ENCODE data around the gene C20orf141.
"Not testable (repeated sequence)": the region's sequence is repeated elsewhere in the genome, so short reads cannot be mapped to it uniquely, and the experiment has no call there.

The C20orf141 gene

DNA sequence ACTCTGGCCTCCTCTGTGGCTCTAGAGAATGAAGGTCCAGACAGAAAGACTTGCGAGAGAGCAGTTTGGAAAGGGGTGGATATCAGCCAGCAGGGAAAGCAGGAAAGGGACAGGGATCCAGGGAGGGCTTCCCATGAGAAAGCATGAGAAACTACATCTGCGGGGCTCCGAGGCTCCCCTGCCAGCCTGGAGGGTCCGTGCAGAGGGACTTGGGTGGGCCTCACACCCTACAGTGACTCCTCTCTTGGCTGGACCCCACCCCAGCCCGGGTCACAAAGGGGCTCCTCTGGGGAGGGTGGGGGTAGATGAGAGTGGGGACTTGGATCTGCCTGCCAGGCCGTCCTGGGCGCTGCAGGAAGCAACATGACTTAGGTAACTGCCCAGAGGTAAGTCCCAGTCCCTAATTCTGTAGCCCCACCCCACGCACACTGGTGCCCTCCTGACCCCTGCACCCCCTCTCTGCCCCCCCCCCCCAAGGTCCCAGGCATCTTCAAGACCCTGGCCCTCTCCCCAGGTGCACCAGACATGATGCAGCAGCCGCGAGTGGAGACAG lies 1.3 kb downstream of the C20orf141 start, which contains the start of gene TMEM239:
Gene TMEM239, plus strand, starts transcription at position 335 of the 553 bp plus-strand sequence. Its CDS starts 191 bp downstream, at position 526.
- DNase-seq = no peak
- in situ Hi-C loops (cut with HindIII; ENCODE audit: low pct_ligation_motif_present, low pct_unique_long_range_greater_than_20kb, low sequenced_read_pairs) = no loop called here

DNA sequence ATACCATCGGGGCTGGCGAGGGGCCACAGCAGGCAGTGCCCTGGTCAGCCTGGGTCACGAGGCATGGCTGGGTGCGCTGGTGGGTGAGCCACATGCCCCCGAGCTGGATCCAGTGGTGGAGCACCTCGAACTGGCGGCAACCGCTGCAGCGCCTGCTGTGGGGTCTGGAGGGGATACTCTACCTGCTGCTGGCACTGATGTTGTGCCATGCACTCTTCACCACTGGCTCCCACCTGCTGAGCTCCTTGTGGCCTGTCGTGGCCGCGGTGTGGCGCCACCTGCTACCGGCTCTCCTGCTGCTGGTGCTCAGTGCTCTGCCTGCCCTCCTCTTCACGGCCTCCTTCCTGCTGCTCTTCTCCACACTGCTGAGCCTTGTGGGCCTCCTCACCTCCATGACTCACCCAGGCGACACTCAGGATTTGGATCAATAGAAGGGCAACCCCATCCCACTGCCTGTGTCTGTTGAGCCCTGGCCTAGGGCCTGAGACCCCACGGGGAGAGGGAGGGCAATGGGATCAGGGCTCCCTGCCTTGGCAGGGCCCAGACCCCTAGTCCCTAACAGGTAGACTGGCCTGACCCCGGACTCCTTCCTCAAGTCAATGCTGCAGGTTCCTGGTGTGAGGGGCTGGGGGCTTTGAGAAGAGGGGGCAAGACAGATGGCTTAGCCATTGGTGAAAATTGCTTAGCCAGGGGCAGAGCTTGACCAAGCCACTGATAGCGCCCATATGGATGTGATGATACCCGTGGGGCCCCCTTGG lies 2.0 kb downstream of the C20orf141 start:
- no peak for DNase-seq
- in situ Hi-C loops (cut with HindIII; ENCODE audit: low pct_ligation_motif_present, low pct_unique_long_range_greater_than_20kb, low sequenced_read_pairs) = no loop called here

DNA sequence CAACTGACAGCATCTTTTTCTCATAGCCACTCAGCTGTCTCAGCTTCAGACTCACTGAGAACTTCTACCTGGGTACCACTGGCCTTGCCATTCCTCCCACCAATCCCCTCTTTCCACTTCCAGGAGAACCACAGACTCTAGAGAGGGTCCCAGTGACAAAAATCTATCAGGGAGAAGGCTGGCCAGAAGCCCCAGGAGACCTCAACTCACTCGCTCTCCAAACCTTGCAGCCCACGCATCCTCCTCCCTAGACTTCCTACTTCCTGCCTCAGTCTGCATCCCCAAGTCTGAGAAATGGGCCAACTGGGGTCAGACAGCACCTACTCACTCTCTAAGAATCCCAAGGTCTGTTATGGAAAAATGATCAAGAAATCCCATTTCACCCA lies 2.5 kb downstream of the C20orf141 start:
- in situ Hi-C loops (cut with HindIII; ENCODE audit: low pct_ligation_motif_present, low pct_unique_long_range_greater_than_20kb, low sequenced_read_pairs) = no loop called here
- DNase-seq = no peak

DNA sequence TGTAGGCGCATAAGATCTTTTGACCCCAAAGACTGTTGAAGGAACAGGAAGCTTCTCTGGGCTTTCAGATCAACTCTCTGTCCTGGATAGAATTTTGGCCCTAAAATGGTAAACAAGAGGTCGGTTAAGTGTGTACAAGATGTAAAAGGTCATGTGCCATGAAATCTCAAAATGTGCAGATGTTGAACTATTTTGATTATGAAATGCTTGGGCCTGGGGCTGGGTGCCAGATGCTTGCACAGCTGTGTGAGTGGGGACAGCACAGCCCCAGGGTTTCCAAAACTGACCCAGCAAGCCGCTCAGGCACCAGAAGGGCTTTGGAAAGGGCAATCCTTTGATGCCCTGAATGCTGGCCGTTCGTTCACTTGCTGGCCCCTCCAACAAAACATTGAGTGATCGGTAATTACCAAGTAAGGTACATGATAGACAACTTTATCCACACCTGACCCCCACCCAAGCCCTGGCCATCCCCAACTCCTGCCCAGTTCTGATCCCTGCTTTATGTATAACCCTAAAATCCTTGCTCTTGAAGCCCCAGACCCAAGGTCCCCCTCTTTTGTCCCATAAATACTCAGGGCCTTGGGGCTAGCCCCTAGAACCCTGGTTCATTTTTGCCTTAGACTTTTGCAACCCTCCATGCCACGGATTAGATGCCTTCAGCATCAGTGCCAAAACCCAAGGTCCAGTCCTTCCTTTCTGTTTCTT lies 3.3 kb downstream of the C20orf141 start:
- in situ Hi-C loops (cut with HindIII; ENCODE audit: low pct_ligation_motif_present, low pct_unique_long_range_greater_than_20kb, low sequenced_read_pairs) = no loop called here
- DNase-seq = no peak

DNA sequence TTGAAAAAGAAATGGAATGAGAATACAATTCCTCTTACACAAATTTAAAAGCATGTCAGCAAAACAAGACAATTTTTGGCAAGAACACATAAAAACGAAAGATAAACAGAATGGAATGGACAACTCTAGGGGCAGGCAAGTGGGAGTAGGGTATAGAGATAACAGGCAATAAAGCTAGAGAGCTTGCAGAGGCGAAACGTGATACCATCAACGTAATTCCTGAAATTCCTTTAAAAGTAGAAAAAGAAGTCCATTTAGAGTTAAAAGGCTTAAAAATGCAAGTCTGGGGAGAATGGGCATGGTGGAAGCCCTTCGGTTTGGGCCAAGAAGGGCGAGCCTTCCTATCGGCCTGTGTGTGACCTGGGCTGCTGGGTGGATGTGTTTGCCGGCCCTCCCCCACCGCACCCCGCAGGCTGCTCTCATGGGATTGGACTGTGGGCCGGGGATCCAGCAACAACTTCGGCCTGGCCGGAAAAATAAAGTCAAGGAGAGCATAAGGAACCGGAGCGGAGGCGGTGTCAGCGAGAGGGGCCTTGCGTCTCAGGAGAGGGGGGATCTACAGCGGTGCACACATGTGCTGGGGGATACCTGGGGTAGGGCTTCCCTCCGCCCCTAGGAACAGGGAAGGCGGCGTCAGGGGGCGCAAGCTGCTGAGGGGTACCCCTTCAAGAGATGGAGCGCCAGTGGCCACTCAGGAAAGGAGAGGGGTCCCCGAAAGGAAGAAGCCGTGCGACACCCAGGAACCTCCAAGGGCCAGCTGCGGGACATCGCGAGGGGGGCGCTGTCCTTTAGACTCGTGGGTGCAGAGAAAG lies 5.5 kb downstream of the C20orf141 start:
- in situ Hi-C loops (cut with HindIII; ENCODE audit: low pct_ligation_motif_present, low pct_unique_long_range_greater_than_20kb, low sequenced_read_pairs) = no loop called here
- no peak for DNase-seq

DNA sequence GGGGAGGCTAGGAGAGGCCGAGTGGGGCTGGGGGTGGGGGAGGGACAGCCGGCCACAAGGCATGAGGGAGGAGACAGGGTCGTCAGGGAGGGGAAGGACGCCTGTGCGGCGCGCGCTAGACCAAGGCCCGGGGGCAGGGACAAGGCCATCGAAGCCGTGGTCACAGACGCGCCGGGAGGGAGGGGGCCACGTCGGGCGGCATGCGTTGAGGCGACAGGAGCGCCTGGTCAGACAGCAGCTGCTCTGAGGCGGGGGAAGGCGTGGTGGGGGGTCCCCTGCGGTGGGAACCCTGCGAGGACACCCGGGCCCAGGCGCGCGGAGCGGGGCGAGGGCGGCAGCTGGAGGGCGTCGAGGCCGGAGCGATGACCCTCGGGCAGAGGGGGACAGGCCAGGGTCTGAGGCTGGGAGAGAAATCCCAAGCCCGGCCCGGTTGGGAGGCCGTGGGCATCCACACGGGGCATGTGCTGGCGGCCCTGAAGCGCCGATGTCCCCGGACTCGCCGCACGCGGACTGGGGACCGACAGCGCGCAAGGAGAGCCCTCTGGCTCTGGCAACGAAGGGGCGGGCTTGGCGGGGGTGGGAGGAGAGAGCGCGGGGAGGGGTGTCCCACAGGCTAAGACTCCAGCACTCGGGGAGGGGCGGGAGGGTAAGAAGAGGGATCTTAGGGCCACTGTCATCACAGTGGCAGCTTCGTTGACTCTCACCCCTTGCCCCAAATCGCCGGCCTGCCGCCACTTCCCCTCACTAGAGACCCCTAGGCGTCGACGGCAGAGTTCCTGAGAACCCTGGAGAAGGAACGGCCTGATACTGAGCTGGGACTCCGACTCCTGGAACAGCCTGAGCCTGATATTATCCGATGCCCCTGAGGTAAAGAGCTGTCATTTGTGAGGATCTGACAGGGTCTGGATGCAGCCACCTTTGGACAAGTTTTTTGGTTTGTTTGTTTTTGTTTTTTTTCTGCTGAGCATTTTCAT lies 6.4 kb downstream of the C20orf141 start:
- no peak for DNase-seq
- in situ Hi-C loops (cut with HindIII; ENCODE audit: low pct_ligation_motif_present, low pct_unique_long_range_greater_than_20kb, low sequenced_read_pairs) = no loop called here

DNA sequence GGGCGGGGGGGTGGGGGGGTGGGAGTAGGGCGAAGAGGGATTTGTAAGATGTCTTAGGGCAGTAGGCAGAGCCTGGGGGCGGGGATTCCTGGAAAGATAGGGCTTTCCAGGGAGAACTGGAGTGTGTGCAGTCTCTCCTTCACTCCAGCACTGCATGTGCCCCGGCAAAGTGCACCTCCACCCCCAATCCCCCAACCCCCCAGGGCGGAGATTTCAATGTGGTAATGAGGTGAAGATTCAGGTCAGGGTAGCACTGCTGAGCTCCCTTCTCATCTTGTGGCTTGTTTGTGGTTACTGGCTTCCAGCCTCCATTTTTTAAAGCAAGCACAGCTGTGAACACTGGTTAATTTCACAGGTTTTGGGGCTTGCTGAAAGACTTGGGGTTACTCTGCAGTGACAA lies 7.3 kb downstream of the C20orf141 start:
- in situ Hi-C loops (cut with HindIII; ENCODE audit: low pct_ligation_motif_present, low pct_unique_long_range_greater_than_20kb, low sequenced_read_pairs) = no loop called here
- DNase-seq = no peak

DNA sequence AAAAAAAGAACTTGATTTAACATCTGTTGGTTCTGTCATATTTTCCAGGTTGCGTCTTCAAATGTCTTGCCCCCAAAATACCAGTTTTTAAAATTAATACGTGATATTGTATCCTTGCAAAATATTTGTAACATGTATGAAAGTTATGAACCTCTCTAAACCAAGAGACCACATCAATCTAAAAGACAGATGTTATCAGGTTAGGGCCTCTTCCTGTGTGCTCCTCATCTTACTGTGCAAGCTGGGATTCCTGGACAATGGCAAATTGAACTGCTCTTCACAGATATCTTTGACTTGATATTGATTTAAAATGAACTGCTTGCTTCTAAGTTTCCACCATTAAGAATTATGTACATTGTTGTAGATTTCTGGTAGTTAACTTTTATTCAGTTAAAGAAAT lies 11.0 kb downstream of the C20orf141 start:
- in situ Hi-C loops (cut with HindIII; ENCODE audit: low pct_ligation_motif_present, low pct_unique_long_range_greater_than_20kb, low sequenced_read_pairs) = no loop called here
- no peak for DNase-seq

DNA sequence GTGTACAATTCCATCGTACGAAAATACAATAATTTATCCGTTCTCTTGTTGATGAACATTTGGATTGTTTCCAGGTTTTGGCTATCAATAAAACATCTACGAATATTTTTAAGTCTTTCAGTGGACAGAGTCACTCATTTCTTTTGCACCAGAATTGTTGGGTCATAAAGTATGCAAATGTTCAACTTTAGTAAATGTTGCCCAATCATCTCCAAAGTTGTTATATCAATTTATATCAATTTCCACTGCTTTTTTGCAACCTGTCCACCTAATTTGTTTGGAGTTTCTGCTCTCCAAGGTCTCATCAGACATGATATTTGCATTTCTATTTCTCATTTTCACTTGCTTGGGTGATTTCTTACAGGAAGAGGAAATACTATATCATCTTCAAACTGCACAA lies 11.9 kb downstream of the C20orf141 start:
- in situ Hi-C loops (cut with HindIII; ENCODE audit: low pct_ligation_motif_present, low pct_unique_long_range_greater_than_20kb, low sequenced_read_pairs) = no loop called here
- no peak for DNase-seq

DNA sequence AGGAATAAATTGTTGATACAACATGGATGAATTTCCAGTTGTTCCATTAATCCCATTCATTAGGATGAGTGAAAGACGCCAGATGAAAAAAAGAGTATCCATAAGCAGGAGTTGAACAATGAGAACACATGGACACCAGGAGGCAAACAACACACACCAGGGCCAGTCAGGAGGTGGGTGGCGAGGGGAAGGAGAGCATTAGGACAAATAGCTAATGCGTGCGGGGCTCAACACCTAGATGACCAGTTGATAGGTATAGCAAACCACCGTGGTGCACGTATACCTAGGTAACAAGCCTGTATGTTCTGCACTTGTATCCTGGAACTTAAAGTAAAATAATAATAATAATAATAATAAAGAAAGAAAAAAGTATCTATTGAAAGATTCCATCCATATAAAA lies 14.6 kb downstream of the C20orf141 start:
- in situ Hi-C loops (cut with HindIII; ENCODE audit: low pct_ligation_motif_present, low pct_unique_long_range_greater_than_20kb, low sequenced_read_pairs) = no loop called here
- DNase-seq = no peak

DNA sequence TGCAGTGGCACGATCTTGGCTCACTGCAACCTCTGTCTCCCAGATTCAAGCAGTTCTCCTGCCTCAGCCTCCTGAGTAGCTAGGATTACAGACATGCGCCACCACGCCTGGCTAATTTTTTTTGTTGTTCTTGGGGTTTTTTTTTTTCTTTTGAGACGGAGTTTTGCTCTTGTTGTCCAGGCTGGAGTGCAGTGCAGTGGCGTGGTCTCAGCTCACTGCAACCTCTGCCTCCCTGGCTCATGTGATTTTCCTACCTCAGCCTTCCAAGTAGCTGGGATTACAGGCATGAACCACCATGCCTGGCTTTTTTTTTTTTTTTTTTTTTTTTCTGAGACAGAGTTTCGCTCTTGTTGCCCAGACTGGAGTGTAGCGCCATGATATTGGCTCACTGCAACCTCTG lies 16.4 kb downstream of the C20orf141 start:
- in situ Hi-C loops (cut with HindIII; ENCODE audit: low pct_ligation_motif_present, low pct_unique_long_range_greater_than_20kb, low sequenced_read_pairs); DNase-seq: not testable (repeated sequence)

DNA sequence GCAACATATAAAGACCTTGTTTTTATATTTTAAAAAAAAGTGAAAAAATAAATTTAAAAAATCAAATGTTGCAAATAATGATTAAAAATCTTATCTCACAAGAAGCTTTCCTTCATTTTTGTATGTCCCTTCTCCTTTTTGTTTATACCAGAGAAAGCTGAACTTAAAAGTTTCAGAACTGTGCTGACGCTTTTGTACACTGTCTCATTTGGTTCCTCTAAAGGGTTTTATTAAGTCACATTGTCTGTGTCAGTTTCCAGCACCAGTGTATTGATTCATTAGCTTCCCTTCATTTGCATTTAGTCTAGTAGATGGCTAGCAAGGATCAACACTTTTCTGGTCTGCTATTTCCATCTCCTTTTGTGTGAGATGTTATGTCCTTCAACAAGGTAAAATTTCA lies 19.0 kb downstream of the C20orf141 start:
- in situ Hi-C loops (cut with HindIII; ENCODE audit: low pct_ligation_motif_present, low pct_unique_long_range_greater_than_20kb, low sequenced_read_pairs) = no loop called here
- no peak for DNase-seq

DNA sequence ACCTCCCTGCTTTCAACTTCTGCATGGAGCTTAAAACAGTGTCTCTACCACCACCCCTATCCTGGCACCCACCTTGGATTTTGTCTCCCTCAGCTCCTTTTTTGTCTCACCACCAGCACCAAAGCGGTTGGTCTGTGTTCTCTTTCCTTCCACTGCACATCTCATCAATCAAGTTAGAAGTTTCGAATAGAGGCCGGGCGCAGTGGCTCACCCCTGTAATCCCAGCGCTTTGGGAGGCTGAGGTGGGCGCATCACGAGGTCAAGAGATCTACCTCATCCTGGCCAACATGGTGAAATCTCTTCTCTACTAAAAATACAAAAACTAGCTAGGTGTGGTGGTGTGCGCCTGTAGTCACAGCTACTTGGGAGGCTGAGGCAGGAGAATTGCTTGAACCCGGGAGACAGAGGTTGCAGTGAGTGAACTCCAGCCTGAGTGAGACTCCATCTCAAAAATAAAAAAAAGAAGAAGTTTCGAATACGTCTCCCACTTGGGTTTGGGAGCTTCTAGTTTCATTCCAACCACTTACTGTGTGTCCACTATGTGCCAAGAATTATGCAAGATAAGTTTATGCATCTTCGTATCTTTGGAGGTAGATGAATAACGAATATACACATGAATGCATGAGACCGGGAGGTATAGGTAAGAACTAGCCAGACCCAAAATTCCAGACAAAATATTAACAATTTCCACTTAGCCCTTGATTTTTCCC lies 19.8 kb downstream of the C20orf141 start:
- in situ Hi-C loops (cut with HindIII; ENCODE audit: low pct_ligation_motif_present, low pct_unique_long_range_greater_than_20kb, low sequenced_read_pairs) = no loop called here

DNA sequence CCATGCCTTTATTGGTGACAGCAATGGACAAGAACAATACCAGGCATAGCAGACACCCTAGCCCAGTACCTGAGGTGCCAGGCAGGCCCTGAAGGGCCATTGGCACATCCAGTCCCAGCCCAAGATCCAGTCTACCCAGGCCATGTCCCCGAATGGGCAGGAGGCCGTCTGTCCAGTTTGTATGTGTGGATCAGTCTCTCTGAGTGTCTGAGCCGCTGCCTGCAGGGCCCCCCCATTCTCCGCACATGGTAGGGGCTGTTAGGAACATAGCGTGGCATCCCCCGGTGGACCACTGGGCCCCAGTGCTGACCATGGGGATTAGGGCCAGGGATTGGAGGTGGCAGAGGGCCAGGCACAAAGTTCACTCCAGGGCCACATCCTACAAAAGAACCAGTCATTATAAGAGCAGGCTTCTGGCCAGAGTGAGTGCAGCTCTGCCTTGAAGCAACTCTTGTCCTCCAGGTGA lies 20.6 kb downstream of the C20orf141 start:
- no peak for DNase-seq
- in situ Hi-C loops (cut with HindIII; ENCODE audit: low pct_ligation_motif_present, low pct_unique_long_range_greater_than_20kb, low sequenced_read_pairs) = no loop called here

More for the DNA sequence above, 19.8 kb downstream of the C20orf141 start:
- DNase-seq = no peak

DNA sequence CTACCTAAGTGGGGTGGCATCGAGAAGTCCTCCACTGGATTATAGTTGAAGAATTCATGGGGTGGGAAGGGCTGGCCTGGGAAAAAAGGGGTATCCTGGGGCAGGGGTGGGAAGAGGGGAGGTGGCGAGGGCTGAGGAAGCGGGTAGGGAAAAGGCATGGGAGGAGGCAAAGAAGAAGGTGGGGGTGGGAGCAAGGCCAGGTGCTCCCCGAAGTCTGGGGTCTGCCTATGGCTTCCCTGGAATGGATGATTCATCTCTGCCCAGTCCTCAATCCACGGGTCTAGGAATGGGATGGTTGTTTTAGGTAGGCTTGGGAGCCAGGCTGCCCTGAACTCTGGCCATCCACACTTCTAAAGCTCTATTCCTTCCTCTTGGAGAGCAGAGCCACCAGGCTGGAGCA lies 21.2 kb downstream of the C20orf141 start:
- in situ Hi-C loops (cut with HindIII; ENCODE audit: low pct_ligation_motif_present, low pct_unique_long_range_greater_than_20kb, low sequenced_read_pairs) = no loop called here
- no peak for DNase-seq

DNA sequence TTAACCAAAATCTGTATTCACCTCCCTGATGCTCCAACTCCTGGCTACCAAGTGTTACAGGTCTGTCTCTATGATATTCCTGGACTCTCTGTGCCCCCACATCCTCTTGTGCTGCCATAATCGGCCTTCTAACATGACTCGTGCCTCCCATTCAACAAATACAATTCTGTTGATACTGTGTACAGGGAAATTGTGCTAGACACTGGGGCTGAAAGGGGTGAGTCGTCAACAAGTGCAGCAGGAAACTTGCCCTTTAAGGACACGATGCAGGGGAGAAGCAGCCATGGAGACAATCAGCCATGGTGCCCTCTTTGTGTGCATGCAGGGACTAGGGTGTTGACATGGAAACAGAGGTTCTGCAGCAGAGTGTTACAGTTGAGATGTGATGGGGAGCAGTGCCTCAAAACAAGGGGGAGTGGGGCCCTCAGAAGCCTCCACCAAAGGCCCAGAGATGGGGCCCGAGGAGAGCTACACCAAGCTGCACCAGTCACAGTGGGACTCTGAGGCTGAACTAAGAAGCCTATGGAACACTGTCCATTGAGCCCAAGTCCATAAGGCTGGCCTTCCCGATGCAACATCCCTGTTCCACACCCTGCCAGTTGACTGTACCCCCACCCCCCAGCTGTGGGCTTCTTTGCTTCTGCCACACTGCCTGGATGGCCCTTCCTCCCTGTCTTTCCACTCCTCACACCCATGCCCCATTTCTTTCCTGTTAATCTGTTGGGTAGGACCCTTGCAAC lies 22.6 kb downstream of the C20orf141 start:
- no peak for DNase-seq
- in situ Hi-C loops (cut with HindIII; ENCODE audit: low pct_ligation_motif_present, low pct_unique_long_range_greater_than_20kb, low sequenced_read_pairs) = no loop called here

All from ACHN (cell line).